Fibroblast of skin of back (primary cell): ENCODE results near the gene RFX2.
A peak's percentile ranks its signal among the peaks of the same experiment; 100 is the strongest.
"Not testable (repeated sequence)": the region's sequence is repeated elsewhere in the genome, so short reads cannot be mapped to it uniquely, and the experiment has no call there.

Source experiments
- DNase-seq: peaks from one replicate; pipeline ENCODE4 v3.0.0-alpha.2; 2013

Gene RFX2

DNA sequence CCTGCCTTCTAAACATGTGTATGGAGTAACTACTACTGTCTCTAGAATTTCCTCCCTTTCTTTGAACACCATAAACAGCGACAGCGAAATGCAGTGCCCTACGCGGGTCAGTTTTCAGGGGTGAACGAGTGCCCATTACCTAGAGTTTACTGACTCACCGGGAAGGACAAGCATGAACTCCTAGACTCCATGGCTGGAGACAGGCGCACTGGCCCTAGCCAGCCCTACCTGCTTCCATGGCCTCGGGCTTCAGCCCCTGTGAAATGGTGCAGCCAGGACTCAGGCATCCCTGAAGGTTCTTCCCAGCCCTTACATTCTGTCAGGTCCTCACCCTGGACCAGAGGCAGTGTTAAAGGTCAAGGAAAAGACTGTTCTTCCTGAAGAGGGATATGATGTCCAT lies 140.8 kb downstream of the RFX2 start:
- no peak for DNase-seq

DNA sequence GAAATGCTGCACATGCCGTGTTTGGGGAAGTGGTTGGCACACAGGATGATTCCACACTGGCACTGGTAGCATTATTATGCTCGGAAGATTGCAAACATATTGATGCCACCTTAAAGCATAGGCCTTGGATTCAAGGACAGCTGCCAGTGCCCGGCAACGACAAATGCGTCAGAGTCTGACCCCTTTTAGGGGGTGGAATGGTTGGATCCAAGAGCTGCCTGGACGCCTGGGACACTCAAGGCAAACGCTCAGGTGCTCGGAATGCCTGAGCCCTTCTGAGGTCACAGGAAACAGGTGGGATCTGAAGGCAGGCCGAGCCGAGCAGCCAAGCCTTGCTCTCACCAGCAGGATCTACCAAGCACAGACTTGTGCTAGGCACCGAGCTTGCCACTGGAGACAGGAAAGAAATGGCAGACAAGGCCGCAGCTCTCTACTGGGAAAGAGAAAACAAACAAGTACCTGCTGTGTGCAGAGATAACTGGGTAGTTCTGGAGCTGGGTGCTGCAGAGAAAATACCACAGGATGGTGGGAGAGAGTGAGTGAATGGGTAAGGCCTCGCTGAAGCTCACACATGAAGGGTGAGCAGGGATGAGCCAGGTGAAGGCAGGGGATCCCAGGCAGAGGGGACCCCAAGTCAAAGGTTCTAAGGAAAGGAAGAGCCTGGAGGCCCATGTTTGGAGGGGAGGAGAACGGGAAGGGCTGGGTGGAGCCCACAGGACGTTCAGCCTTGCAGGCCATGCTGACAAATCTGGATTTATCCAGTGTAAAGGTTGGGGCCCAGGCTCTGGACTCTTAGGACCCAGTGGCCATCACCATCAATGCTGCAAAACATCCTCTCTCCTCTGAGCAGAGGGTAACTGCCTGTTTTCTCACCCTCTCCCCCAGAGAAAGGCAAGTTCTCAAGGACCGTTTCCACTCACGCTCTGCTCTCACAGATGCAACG lies 141.6 kb downstream of the RFX2 start:
- DNase-seq = no peak

DNA sequence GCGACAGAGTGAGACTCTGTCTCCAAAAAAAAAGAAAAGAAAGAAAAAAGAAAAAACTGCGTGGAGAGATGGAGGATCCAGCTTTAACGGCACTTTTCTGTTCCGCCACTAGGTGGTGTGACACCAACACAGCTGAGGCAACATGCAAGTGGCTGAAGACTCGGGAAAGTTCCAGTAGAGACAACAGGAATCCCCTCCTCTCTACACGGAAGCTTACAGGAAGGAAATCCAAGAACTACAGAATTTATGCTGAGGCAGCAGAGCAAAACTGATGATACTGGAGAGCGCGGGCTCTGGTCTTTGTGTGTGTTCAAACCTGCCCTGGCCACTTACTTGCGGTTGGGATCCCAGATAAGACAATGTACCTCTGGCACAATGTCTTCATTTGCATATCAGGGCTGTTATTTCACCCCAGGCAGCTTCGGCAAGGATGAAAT lies 142.3 kb downstream of the RFX2 start:
- DNase-seq = peak; percentile 72

DNA sequence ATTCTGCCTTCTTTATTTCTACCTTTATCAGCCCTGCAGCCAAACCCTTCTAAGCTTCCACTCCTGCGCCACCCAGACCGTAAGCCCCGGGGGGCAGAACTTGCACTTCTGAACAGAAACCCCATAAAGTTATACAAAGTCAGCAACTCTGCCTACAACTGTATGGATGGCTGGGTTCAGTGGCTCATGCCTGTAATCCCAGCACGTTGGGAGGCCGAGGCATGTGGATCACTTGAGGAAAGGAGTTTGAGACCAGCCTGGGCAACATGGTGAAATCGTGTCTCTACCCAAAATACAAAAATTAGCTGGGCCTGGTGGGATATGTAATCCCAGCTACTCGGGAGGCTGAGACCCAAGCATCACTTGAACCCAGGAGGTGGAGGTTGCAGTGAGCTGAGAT lies 142.7 kb downstream of the RFX2 start:
- DNase-seq = no peak

DNA sequence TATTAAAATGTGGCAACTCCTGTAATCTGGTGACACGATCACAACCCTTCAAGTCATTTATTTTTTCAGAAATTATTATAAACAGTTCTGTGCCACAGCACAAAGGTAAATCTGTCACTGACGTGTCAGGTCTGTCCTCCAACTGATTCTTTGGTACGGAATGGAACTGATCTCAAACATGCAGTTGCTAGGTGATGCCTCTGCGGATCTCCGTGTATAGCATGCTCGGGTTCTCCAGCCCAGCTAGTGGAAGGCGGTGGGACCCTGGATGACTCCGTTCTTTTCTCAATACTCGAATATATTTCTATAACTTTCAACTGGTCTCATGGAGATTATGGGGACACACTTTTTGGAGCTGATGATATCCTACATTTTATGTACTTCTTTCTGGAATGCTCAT lies 143.4 kb downstream of the RFX2 start:
- no peak for DNase-seq

DNA sequence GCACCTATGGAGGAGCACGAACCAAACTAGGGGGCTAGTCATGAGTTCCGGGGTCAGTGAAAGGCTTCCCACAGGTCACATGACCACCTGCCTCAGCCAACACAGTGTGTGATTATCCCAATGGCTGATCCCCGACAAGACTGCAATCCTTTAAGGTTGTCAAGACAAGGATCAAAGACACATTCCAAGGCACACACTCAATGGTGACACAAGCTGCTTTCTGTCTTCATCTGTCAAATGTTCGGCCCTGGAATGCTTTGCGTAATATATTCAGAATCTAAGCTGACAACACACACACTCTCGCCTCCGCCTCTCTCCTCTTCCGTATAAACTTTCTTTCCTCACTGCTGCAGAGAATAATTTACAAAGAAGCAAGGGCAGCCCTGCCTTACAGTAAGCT lies 144.1 kb downstream of the RFX2 start:
- DNase-seq = no peak

DNA sequence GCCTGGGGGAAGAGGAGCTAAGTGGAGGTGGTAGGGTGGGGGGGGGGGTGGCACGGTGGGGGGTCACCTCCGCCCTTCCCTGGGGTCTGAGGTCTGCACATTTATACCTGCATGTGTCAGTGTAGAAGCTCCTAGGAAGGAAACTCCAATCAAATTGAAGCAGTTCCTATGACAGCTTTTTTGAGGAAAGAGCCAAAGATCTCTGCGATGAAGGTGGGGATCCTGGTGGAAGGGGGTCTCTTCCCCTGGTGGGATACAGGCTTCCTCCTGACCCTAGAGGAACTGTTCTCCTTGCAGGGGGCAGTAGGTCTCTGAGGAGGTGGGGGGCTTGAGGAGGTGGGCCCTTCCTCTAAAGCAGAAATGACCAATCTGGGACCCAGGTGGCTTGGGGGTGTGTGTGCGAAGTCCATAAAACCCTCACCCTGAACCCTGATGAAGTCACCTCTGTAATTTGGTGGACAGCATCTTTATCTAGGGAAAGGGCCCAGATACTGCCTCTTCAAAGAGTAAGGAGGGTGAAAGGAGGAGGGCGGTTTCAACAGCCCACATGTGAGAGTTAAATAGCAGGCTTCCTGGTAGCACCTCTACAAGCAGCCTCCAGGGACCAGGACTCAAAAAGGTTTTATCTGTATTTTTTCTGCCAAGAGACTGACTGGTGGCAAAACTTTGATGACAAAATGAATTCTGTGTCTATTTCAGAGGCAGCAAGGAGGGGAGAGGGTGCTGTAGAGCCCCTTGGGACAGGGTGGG lies 145.3 kb downstream of the RFX2 start:
- no peak for DNase-seq

DNA sequence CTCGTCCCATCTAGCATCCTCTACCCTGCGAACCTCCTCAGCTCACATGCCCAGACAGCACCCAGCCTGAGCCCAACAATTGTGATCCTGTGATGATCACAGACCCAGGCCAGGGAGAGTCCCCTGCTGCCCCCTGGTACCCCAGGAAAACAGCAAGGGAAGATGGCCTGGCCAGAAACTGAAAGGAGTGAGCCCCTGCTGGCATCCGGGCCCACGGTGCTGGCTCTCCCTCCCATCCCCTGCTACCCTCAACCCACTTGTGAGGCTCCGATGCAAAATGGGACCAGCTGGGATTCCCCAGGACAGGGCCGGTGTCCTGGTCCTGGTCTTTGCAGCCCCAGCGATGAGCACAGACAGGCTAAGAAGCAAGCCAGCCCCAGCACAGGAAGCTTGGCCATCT lies 146.4 kb downstream of the RFX2 start:
- no peak for DNase-seq

DNA sequence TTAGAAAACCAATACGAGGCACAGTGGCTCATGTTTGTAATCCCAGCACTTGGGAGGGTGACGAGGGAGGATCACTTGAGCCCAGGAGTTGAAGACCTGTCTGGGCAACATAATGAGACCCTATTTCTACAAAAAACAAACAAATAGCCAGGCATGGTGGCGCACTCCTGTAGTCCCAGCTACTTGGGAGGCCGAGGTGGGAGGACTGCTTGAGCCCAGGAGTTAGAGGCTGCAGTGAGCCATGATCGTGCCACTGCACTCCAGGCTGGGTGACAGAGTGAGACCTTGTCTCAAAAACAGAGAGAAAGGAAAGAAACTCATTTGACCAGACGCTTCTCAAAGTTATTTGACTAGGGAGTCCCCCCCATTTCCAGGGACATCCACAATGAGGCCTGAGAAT lies 147.0 kb downstream of the RFX2 start:
- DNase-seq = not testable (repeated sequence)

DNA sequence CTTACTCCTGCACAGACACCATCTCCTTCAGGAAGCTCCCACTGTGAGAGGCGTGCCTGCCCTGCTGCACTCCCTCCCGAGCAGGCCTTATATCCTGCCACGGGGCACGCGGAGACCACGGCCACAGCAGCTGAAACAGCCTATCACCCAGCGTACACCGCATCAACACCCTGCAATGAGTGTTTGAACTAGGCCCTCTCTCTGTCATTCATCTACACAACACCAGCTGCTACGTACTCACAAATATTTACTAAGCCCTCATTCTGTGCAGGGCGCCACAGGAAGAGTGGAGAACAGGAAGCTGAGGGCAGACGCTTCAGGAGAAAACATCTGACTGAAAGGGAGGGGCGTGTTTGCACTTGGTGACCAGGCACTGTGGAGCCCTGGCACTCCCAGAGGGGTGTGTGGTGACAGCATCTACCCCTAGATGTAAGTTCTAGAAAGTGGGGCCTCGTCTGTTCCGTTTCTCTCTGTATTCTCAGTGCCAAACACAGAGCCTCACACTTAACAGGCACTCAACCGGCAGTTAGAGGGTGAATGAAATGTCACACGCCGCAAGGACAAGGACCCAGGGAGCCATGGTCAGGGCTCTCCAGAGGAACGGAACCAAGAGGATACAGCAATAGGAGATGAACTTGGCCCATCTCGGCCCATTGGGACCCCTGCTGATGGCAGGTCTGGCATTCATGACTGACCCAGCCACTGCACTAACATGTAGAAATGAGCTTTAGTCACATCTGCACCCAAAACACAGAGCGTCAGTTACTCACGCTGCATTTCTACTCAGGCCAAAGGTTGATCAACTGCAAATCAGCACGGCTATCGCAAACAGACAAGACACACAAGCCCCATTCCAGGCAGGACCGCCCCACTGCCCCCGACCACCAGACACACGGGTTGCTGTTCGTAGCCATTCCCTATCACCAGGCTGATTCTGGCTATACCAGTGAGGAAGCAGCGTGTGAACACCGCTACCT lies 148.0 kb downstream of the RFX2 start:
- peak; percentile 75 for DNase-seq

DNA sequence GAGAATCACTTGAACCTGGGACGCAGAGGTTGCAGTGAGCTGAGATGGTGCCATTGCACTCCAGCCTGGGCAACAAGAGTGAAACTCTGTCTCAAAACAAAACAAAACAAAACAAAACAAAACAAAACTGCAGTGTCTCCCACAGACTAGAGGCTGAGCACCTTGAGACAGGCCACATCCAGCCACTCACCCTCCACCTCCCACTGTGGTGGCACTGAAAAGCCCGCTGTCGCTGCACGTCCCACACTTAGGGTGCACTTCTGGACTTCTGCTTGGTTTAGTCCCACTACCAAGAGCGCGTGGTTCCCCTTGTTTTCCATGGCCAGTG lies 148.7 kb downstream of the RFX2 start:
- DNase-seq = not testable (repeated sequence)

DNA sequence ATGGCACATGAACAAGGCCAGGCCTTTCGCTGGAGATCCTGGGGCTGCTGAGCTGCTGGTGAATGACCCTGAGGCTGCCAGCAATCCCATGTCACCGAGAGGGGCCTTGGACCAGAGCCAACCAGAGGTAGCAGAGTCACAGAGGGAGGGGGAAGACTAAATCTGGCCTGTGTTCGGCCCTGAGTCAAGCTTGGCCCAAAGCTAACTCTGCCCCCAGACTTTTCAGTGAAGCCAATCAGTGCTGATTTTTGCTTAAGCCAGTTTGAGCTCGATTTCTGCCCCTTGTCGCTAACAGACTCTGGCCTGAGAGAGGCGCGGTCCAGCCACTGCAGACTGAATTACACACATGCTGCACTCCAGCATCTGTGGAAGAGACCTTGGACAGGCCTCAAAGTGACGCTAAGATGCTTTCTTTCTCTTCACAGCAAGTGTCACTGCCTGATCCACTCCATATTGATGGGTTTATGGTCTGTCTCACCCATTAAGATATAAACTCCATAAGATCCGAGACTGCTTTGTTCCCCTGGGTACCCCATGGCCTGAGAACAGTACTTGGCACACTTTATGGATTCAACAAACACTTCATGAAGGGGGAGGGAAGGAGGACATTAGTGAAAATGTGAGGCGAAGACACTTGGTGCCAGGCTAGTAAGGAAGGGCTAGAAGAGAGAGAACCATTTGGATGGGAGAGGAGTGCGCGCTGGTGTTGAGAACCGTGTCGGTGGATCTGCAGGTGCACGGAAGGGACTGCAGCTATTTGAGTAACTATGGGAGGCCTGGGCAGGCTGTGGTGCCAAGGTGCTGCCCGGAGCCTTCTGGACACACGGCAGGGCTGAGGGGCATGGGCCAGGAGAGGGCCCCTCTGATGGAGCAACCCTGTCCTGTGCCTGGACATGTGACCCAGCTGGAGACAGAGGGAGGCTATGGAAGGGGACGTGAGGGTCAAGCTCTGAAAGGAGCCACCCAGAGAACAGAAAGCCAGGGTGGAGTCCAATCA lies 150.0 kb downstream of the RFX2 start:
- no peak for DNase-seq

DNA sequence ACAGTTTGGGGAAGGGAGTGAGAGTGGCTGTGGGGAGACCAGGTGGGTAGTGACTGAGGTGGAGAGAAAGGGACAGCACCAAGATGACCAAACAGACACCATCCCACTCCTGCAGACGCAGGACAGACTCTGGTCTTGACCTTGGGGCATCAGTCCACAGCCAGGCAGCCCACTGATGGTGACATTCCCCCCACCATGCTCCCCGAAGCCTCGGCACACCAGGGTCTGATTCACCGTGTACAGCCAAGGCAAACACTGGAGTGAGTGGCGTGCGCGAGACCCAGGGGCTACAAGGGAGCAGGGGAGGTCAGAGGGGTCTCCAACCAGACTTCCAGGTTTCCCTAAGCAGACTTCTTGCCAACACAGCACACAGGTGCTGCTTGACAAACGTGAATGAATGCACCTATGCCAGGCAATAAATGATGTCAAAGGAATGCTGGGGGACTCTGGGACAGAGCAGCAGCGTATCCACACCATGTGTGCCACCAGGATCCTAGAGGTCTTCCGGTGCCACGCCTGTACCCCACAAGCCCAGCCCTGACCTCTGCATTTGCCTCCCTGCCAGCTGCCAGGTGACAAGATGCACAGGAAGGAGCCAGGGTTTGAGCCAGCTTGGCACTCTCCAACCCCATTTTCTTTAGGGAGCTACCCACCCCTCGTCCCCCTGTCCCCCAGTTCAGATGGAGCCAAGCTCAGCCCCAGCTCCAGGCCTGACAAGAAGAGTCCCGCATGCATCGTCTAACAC lies 150.9 kb downstream of the RFX2 start:
- DNase-seq = no peak

DNA sequence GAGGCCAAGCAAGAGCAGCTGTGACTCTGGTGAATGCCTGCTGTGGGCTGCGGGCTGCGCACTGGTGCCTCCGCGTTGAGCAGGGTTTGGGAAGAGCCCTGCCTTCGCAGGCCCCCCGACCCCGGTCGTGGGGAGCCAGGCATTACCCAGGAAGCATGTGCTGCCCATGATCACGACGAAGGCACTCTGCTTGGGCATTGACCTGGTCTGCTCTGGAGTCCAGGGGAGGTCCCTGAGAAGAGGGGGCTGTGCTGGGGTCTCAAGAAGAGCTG lies 151.5 kb downstream of the RFX2 start:
- no peak for DNase-seq

DNA sequence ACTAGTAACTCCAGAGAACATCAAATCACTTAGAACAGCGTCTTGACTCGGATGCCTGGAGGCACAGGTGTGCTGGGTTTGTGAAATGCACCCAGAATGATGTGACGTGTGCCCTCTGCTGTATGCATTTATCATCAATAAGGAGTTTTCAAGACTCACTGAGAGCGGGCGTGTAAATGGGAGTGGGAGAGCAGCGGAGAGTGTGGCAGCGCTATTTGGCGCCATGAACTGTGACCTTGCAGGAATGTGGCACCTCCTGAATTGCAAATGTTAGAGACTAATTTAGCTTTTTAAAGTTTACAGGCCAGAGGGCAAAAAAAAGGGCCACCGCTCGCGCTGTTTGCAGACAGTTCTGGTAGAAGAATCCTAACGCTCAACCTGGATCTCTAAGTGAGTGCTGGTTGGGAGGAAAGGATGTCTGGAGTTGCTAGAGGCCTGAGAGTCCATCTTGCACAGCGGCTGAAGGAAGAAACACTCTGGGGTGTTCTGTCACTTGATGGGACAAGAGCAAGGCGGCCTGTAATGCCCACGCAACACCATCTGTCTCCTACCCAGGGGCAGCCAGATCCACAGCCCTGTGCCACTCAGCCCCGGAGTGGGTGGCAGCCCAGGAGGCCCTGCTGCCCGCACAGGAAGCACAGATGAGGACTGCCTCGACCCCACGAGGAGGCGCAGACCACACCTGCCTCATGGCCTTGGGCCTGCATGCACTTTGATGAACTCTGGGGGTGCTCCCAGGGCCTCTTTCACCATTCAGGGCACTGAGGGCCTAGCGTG lies 152.0 kb downstream of the RFX2 start:
- DNase-seq = no peak

DNA sequence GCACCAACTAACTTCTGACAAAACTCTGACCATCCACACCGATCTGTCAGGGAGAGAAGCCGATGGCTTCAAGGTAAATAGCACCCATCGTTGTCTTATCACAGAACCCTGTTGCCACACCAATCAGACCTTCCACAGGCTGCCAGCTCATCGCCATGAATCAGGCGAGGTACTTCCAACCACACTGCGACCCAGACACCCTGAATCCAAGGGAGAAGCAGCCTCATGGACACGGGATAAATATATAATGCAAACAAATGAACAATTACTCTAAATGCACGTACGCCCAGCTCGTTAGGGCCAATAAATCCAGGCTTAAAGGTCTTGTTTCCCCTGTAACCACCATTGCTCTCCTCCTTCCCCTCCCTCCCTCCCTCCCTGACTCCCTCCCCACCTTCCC lies 153.1 kb downstream of the RFX2 start:
- no peak for DNase-seq

DNA sequence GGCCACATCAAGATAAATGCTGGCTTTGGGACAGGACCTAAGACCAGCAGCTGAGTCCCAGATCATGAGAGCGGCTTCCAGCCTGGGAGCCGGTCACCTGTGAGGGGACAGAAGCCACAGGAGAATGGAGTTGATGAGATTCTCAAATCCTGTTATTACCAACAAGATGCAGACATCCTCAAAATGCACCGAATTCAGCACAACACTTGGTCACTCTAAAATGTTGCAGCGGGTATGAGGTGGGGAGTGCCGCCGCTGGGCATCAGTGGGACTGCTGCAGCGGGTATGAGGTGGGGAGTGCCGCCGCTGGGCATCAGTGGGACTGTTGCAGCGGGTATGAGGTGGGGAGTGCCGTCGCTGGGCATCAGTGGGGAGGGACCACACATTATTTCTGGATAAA lies 153.6 kb downstream of the RFX2 start:
- DNase-seq = no peak

DNA sequence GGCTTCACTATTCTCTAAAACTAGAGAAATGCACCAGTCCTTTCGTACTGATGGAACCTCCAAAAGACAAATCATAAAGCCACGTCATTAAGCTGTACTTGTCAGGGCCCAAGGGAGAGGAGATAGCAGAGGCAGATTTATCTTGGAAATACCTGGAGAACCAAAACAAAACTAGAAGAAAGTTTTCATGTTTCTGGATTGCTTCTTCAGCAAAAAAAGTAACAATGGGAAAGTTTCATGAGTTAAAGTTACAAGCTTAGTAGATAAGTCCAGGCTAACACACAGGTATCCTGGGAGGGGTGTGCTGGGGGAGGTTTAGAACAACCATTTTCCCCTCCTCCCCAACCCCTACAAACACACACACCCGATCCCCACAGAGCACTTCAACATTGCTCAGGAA lies 154.0 kb downstream of the RFX2 start:
- no peak for DNase-seq

DNA sequence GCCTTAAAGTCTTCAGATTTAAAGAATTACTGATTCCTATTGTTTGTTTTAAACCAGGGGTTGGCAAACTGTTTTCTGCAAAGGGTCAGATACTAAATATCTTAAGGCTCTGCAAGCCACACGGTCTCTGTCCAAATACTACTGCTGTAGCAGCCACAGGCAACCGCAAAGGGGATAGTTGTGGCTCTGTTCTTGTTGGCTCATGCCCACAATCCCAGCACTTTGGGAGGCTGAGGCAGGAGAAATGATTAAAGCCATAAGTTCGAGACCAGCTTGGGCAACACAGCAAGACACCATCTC lies 154.7 kb downstream of the RFX2 start:
- DNase-seq = no peak

DNA sequence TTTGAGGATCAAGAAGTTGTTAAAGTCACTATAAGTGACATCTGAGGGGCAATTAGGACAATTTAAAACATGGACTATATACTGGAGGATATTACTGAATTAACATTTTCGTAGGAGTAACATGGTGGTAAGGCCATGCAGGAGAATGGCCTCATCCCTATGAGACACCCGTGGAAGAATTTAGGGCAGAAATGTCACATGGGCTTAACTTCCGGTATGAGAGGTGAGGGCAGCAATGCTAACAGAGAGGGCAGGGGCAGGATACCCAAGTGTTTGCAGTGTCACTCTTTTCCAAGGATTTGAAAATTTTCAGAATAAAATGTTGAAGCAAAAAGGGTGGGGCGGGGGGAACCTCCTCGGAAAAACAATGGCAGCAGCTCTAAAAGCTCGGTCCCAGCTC lies 156.0 kb downstream of the RFX2 start:
- DNase-seq = peak; percentile 38
